Osteocyte (in vitro differentiated cells): ENCODE results near the gene ANKS1A. TPM values are rescaled to one million over a fixed set of nuclear protein-coding genes. Genes with fewer than 3 reads are reported as not detected.

Source experiments
- DNase-seq: peaks from one replicate; pipeline ENCODE4 v3.0.0; 2021; ENCODE audit warnings: mixed read lengths; ENCODE audit not compliant: unreplicated experiment; ENCODE audit errors: extremely low spot score
- H3K27ac Mint-ChIP-seq: one replicate; pipeline ENCODE4 v1.8.0; 2021; ENCODE audit warnings: mild to moderate bottlenecking, mixed read lengths; ENCODE audit not compliant: unreplicated experiment
- H3K27me3 Mint-ChIP-seq: one replicate; pipeline ENCODE4 v1.8.0; 2021; ENCODE audit warnings: mixed read lengths; ENCODE audit not compliant: unreplicated experiment
- H3K36me3 Mint-ChIP-seq: one replicate; pipeline ENCODE4 v1.8.0; 2021; ENCODE audit warnings: mixed read lengths; ENCODE audit not compliant: unreplicated experiment
- H3K4me1 Mint-ChIP-seq: one replicate; pipeline ENCODE4 v1.8.0; 2021; ENCODE audit warnings: mixed read lengths; ENCODE audit not compliant: unreplicated experiment
- H3K4me3 Mint-ChIP-seq: one replicate; pipeline ENCODE4 v1.8.0; 2021; ENCODE audit warnings: mild to moderate bottlenecking, moderate library complexity, mixed read lengths; ENCODE audit not compliant: unreplicated experiment
- H3K9me3 Mint-ChIP-seq: one replicate; pipeline ENCODE4 v1.8.0; 2021; ENCODE audit warnings: mixed read lengths; ENCODE audit not compliant: unreplicated experiment
- CTCF ChIP-seq: fragments of 200-600 bp; sonication (generic); IDR thresholded peaks from 2 replicates; pipeline ENCODE4 v1.5.0; 2021; ENCODE audit warnings: antibody characterized with exemption, mild to moderate bottlenecking, moderate library complexity
- total RNA-seq: library from RNA; stranded (reverse); gene quantifications from 2 replicates; pipeline ENCODE4 v1.2.1, GENCODE V29; 2021

ANKS1A gene
- total RNA-seq, 1 donor from 2014 or later, result 15.5 TPM

GRCh38 chr6:34900321-34901031, 11.4 kb downstream of the ANKS1A start:
- DNase-seq, result no peak
- no peak overlapping the region for H3K4me3 Mint-ChIP-seq
- no peaks in the 10 kb centered on the region for H3K9me3 Mint-ChIP-seq
- TF ChIP-seq CTCF, result no peak
- H3K36me3 Mint-ChIP-seq, result peaks cover 2% of the 10 kb centered on the region
- no peak overlapping the region for H3K27ac Mint-ChIP-seq
- H3K27me3 Mint-ChIP-seq, result no peaks in the 10 kb centered on the region
- peaks cover 3% of the 10 kb centered on the region for H3K4me1 Mint-ChIP-seq

GRCh38 chr6:34901930-34902329, 12.9 kb downstream of the ANKS1A start:
- Mint-ChIP-seq H3K27ac (no peak overlapping the region), H3K9me3 (no peaks in the 10 kb centered on the region), H3K27me3 (no peaks in the 10 kb centered on the region), H3K36me3 (peaks cover 2% of the 10 kb centered on the region), H3K4me3 (no peak overlapping the region), H3K4me1 (peaks cover 3% of the 10 kb centered on the region)
- no peak for DNase-seq
- no peak for TF ChIP-seq CTCF

- Mint-ChIP-seq H3K27ac (no peak overlapping the region), H3K4me3 (no peak overlapping the region), H3K9me3 (no peaks in the 10 kb centered on the region), H3K36me3 (peaks cover 2% of the 10 kb centered on the region), H3K27me3 (no peaks in the 10 kb centered on the region), H3K4me1 (peaks cover 5% of the 10 kb centered on the region)
- no peak for DNase-seq
- no peak for TF ChIP-seq CTCF
Observed at GRCh38 chr6:34904990-34905613, 16.0 kb downstream of the ANKS1A start.

- no peak overlapping the region for H3K27ac Mint-ChIP-seq
- no peak overlapping the region for H3K4me3 Mint-ChIP-seq
- TF ChIP-seq CTCF, result no peak
- peaks cover 2% of the 10 kb centered on the region for H3K36me3 Mint-ChIP-seq
- H3K4me1 Mint-ChIP-seq, result peaks cover 7% of the 10 kb centered on the region
- no peaks in the 10 kb centered on the region for H3K9me3 Mint-ChIP-seq
- DNase-seq, result no peak
- no peaks in the 10 kb centered on the region for H3K27me3 Mint-ChIP-seq
Observed at GRCh38 chr6:34906826-34907225, 17.8 kb downstream of the ANKS1A start.

GRCh38 chr6:34908194-34908593, 19.1 kb downstream of the ANKS1A start:
- H3K36me3 Mint-ChIP-seq, result peaks cover 2% of the 10 kb centered on the region
- no peaks in the 10 kb centered on the region for H3K9me3 Mint-ChIP-seq
- DNase-seq, result no peak
- H3K27me3 Mint-ChIP-seq, result no peaks in the 10 kb centered on the region
- no peak overlapping the region for H3K27ac Mint-ChIP-seq
- H3K4me3 Mint-ChIP-seq, result no peak overlapping the region
- no peak for TF ChIP-seq CTCF
- peaks cover 10% of the 10 kb centered on the region for H3K4me1 Mint-ChIP-seq
